Ishikawa (cell line): ENCODE measurements around the gene IL12RB1.

Source experiments
- CEBPB ChIP-seq: IDR thresholded peaks from 2 replicates; pipeline ENCODE4 v1.6.1; 2012
- CREB1 ChIP-seq: IDR thresholded peaks from 2 replicates; pipeline ENCODE4 v1.6.1; 2012; ENCODE audit warnings: low read depth
- EGR1 ChIP-seq: IDR thresholded peaks from 2 replicates; pipeline ENCODE4 v1.6.1; 2012
- EP300 ChIP-seq: IDR thresholded peaks from 2 replicates; pipeline ENCODE4 v1.6.1; 2012; ENCODE audit warnings: borderline replicate concordance
- FOXM1 ChIP-seq: IDR thresholded peaks from 2 replicates; pipeline ENCODE4 v1.6.1; 2012; ENCODE audit warnings: low read depth, borderline replicate concordance
- MAX ChIP-seq: IDR thresholded peaks from 2 replicates; pipeline ENCODE4 v1.6.1; 2012
- NFIC ChIP-seq: IDR thresholded peaks from 2 replicates; pipeline ENCODE4 v1.6.1; 2012
- RAD21 ChIP-seq: IDR thresholded peaks from 2 replicates; pipeline ENCODE4 v1.6.1; 2012; ENCODE audit warnings: low read depth
- TAF1 ChIP-seq: IDR thresholded peaks from 2 replicates; pipeline ENCODE4 v1.6.1; 2012; ENCODE audit warnings: low read depth, mild to moderate bottlenecking
- TCF12 ChIP-seq: IDR thresholded peaks from 2 replicates; pipeline ENCODE4 v1.6.1; 2012; ENCODE audit warnings: low read depth
- TEAD4 ChIP-seq: IDR thresholded peaks from 2 replicates; pipeline ENCODE4 v1.6.1; 2012
- YY1 ChIP-seq: IDR thresholded peaks from 2 replicates; pipeline ENCODE4 v1.6.1; 2012; ENCODE audit warnings: low read depth
- ZBTB7A ChIP-seq: IDR thresholded peaks from 2 replicates; pipeline ENCODE4 v1.6.1; 2012; ENCODE audit warnings: low read depth
- TF ChIP-seq, protein P1 (sequence below): IDR thresholded peaks from 2 replicates; pipeline ENCODE4 v1.6.1; 2012
- TF ChIP-seq, protein P2 (sequence below): IDR thresholded peaks from 2 replicates; pipeline ENCODE4 v1.6.1; 2012; ENCODE audit warnings: low read depth, mild to moderate bottlenecking

The IL12RB1 gene

GRCh38 chr19:18059297-18059696 is 27.4 kb downstream of the IL12RB1 start:
- TF ChIP-seq TAF1: no peak

DNA sequence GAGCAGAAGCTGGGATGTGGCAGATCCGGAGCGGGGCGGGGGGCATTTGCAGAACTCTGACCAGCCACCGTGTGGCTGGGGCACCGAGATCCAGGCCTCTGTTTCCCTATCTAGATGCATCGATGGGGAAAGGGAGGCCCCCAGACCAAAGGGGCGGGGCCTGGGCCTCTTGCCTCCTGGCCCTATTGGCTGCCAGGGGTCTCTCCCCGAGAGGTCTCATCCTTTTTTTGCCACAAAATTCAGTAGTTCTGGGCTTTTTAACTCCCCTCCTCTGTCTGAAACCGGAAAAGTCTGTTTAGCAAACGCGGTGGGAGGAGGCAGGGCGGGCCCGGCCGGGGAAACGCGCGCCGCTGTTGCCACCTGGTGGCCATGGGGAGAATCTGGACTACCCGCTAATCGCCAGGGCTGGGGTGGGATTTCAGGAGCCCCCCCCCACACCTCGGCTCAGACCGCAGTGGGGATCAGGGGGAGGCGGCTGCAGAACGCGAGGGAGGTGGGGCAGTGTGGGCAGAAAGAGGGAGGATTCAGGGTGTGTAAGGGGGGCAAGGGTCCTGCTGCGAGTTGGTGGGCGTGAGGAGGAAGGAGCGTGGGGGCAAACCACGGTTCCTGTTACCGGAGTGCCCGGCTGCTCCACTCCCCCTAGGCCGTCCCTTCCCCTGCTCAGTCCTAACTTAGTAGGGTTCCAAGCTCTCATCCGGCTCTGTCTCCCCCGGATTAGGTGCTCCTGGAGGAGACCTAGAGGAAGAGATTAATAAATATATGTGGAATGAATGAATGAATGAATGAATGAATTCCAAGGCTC is 28.3 kb downstream of the IL12RB1 start:
- no peak for TF ChIP-seq NFIC
- 0 out of 2 replicates have a peak, but pooled peaks have one; percentile 29 for TF ChIP-seq MAX
- no peak for TF ChIP-seq EP300
- no peak for TF ChIP-seq TEAD4
- no peak for TF ChIP-seq TCF12
- no peak for TF ChIP-seq FOXM1
- peak; percentile 99 for TF ChIP-seq ZBTB7A
- TF ChIP-seq EGR1: no peak
- TF ChIP-seq TAF1: 0 out of 2 replicates have a peak, but pooled peaks have one; percentile 39
- TF ChIP-seq CEBPB: no peak
- TF ChIP-seq, protein P1, sequence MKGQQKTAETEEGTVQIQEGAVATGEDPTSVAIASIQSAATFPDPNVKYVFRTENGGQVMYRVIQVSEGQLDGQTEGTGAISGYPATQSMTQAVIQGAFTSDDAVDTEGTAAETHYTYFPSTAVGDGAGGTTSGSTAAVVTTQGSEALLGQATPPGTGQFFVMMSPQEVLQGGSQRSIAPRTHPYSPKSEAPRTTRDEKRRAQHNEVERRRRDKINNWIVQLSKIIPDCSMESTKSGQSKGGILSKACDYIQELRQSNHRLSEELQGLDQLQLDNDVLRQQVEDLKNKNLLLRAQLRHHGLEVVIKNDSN: no peak
- TF ChIP-seq YY1: no peak
- peak; percentile 97 for TF ChIP-seq RAD21
- TF ChIP-seq, protein P2, sequence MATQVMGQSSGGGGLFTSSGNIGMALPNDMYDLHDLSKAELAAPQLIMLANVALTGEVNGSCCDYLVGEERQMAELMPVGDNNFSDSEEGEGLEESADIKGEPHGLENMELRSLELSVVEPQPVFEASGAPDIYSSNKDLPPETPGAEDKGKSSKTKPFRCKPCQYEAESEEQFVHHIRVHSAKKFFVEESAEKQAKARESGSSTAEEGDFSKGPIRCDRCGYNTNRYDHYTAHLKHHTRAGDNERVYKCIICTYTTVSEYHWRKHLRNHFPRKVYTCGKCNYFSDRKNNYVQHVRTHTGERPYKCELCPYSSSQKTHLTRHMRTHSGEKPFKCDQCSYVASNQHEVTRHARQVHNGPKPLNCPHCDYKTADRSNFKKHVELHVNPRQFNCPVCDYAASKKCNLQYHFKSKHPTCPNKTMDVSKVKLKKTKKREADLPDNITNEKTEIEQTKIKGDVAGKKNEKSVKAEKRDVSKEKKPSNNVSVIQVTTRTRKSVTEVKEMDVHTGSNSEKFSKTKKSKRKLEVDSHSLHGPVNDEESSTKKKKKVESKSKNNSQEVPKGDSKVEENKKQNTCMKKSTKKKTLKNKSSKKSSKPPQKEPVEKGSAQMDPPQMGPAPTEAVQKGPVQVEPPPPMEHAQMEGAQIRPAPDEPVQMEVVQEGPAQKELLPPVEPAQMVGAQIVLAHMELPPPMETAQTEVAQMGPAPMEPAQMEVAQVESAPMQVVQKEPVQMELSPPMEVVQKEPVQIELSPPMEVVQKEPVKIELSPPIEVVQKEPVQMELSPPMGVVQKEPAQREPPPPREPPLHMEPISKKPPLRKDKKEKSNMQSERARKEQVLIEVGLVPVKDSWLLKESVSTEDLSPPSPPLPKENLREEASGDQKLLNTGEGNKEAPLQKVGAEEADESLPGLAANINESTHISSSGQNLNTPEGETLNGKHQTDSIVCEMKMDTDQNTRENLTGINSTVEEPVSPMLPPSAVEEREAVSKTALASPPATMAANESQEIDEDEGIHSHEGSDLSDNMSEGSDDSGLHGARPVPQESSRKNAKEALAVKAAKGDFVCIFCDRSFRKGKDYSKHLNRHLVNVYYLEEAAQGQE: no peak
- no peak for TF ChIP-seq CREB1

- TF ChIP-seq EGR1 (no peak), CREB1 (no peak), YY1 (no peak), CEBPB (no peak), MAX (no peak), TEAD4 (no peak), NFIC (no peak), TCF12 (no peak), TAF1 (no peak), EP300 (no peak), ZBTB7A (no peak), FOXM1 (no peak), RAD21 (no peak)
- TF ChIP-seq, protein P1: no peak
- TF ChIP-seq, protein P2: no peak
These were observed 29.2 kb downstream of the IL12RB1 start for GRCh38 chr19:18057557-18057956.

GRCh38 chr19:18055967-18056366 is 30.8 kb downstream of the IL12RB1 start:
- TF ChIP-seq YY1 (no peak), ZBTB7A (no peak), NFIC (no peak), TEAD4 (no peak), EGR1 (no peak), CREB1 (no peak), TAF1 (no peak), TCF12 (no peak), EP300 (no peak), FOXM1 (no peak), MAX (no peak), RAD21 (no peak), CEBPB (no peak)
- TF ChIP-seq, protein P1: no peak
- TF ChIP-seq, protein P2: no peak
